ENCODE results near the gene FABP6.
"Not testable (repeated sequence)": the region's sequence is repeated elsewhere in the genome, so short reads cannot be mapped to it uniquely, and the experiment has no call there.

FABP6 gene

DNA sequence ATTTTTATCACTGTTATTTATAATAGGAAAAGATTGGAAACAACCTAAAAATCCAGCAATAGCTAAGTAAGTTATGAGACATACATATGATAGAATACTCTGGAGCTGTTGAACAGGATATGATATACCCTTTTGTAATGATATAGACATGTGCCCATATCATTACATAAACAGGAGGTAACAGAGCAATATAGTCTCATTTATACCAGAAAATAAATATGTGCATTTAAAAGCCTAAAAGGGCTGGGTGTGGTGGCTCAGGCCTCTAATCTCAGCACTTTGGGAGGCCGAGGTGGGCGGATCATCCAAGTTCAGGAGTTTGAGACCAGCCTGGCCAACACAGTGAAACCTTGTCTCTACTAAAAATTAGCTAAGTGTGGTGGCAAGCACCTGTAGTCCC is 2.3 kb upstream of the FABP6 start:
- no peak for DNase-seq

DNA sequence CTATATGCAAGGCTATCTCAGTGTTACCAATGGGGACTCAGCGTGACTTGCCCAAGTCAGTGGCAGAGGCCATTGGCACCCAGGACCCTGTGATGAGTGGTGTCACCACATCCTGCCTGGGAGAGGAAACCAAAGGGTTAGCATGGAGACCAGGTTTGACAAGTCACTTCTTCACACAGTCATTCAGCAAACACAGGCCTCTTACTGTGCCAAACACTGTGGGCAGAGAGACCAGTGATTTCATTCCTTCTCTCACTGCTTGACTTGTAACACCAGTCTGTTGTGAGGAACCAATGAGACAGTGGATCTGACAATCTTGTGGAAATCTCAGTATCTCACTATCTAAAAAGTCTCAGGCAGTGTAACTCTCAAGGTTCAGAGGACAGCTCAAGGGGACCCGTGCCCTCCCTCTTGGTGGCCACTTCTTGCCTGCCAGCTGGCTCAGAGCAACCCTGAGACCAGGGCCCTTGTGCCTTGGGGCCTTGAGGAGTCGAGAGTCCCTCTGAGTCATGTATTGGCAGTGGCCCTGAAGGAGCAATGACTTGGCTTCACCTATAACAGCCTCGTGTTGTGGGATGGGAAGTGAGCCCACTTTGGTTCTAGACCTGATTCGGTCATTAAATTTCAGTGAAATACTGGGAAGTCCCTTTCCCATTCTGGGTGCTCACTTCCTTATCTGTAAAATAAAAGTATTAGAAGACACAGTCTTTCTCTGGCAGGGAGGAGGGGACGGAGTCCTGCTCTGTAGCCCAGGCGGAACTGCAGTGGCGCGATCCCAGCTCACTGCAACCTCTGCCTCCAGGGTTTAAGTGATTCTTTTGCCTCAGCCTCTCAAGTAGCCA is 1.6 kb downstream of the FABP6 start:
- no peak for DNase-seq

DNA sequence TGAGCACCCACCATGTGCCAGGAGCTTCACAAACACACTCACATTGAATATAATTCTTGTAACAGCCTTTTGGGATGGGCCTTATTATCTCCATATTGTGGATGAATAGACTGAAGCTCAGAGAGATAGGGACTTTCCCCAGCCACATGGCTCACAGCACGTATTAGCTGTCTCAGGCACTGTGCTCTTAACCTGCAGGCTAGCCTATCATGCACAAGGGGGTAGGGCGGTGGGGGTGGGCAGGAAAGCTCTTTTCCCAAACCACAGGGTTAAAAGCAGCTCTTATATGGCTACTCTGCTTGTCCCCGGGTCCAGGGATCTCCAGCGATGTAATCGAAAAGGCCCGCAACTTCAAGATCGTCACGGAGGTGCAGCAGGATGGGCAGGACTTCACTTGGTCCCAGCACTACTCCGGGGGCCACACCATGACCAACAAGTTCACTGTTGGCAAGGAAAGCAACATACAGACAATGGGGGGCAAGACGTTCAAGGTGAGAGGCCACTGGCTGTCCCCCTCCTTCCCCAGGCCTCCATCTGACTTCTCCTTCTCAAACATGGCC is 2.6 kb downstream of the FABP6 start:
- DNase-seq, result no peak

DNA sequence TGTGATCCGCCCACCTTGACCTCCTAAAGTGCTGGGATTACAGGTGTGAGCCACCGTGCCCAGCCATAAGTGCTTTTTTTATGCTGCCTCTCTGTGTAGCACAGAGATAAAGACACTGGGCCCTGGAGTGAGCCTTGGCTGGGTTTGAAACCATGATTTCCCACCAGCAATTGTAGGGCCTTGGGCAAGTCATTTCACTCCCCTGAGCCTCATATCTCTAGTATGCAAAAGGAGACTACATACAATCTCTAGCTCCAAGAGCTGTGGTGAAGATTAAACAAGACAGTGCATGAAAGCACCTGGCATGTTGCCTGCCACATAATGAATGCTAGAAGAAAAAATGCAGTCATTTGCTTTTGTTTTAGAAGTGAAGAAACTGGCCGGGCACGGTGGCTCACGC is 3.9 kb downstream of the FABP6 start:
- no peak for DNase-seq

DNA sequence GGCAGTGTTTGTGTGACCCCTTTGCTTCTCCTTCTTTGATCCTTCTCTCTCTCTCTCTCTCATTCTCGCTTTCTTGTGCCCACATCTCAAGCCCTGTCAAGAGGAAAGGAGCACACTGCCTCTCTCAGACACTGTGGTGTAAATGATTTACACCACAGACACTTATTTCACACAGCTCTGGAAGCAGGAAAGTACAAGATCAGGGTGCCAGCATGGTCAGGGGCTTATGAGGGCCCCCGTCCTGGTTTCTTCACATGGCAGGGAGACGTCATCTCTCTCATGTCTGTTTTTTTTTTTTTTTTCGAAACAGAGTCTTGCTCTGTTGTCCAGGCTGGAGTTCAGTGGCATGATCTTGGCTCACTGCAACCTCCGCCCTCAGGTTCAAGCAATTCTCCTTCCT is 6.4 kb downstream of the FABP6 start:
- no peak for DNase-seq

DNA sequence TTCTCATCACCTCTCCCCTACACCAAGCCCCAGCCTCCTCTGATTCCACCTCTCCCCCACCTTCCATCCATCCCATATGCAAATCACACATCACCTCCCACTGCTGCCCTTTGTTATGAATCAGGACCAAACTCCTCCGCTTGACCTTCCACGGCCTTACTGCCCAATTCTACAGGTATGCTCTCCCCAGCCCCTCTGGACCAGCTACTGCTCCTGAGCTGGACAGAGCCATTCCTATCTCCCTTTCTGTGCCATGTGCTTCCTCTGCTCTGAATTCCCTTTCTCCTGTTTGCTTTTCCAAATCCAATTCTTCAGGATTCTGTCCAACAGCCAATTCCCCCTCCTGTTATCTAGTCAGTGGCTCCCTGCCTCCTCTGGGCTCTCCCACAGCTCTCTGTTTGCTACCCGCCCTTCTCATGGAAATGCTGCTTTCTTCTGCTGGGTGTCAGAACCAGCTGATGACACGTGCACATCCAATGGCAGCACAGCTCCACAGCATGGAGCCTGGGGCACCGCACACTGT is 8.3 kb downstream of the FABP6 start:
- no peak for DNase-seq

DNA sequence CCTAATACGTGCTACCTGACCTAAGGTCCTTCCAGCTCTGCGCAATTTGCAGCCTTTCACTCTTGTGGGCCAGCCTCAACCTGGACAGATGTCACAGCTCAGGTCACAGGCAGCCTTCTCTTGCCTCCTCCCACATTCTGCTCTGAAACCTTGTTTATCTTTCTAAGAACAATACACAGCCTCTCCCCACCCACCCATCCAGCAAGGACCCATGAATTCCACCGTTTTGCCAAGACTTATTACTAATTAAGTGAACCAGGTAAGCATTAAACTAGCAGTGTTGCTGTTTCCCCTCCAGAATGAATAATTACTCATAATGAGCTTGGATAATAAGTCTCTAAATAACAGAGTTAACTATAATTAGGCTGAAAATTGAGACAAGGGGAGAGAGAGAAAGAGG is 11.0 kb downstream of the FABP6 start:
- DNase-seq, result no peak

DNA sequence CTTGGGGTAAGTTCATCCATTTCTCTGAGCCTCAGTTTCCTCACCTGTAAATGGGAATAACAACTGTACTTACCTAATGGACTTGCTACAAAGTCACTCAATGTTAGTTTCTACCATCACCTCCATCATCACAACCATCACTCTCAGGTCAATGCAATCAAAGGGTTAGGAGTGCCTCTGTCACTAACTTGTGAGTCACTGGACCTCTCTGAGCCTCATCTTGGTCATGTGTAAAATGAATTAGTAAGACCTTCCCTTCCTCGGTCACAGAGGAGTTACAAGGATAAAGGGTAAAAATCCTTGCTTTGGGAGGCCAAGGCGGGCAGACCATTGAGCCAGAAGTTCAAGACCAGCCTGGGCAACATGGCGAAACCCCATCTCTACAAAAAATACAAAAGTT is 12.8 kb downstream of the FABP6 start:
- no peak for DNase-seq

DNA sequence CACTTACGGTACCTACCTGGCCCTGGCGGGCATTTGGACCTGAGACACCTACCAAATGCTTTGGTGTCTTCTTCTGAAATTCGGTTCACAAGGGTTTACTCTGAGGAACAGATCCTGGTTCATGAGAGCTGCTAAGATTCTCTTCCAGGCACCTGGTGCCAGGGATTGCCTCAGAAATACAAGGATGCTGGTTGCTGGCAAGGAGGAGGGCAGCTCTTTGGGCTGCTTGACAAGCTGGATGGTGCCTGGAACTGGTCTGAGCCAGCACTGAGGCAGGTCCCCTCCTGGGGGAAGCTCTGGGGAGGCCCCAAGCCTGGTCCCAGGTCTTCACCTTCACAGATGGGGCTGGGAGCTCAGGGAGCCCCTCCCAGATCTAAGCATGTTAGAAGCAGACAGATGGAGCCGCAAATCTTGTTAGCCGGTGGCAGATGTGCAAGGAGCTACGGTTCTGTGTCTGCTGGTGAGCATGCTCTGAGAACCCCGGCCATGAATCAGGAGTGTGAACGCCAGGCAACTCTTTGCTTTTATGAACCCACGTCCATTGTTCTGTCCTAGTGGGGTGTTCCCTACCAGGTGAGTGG is 16.3 kb downstream of the FABP6 start:
- DNase-seq, result peak; percentile 45

DNA sequence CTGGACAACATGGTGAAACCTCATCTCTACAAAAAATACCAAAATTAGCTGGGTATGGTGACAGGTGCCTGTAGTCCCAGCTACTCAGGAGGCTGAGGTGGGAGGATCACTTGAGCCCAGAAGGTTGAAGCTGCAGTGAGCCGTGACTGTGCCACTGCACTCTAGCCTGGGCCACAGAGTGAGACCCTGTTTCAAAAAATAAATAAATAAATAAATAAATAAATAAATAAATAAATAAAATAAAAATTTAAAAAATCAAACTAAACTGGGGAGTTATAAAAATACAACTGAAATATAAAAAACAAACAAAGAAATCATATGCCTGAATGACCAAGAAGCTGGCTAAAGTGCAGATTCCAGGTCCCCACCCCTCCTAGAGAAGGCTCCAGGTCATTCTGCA is 20.3 kb downstream of the FABP6 start:
- not testable (repeated sequence) for DNase-seq

DNA sequence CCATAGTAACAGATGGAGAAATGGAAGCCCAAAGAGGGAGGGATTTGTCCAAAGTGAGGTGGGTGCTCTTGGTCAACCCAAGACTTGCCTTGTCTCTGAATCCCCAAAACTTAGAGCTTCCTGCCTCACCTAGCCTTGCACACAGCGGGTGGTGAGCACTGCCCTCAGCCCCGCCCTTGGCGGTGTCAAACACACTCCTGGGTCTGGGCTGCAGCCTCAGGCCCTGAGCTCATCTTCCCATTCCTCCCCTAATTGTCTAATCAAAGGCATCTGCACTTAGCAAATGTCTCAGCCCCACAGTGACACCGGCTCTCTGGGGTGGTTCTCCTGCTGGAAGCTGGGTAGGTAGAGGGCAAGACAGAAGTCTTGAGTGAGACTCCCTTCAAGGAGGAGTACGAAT is 20.9 kb downstream of the FABP6 start:
- DNase-seq, result no peak

DNA sequence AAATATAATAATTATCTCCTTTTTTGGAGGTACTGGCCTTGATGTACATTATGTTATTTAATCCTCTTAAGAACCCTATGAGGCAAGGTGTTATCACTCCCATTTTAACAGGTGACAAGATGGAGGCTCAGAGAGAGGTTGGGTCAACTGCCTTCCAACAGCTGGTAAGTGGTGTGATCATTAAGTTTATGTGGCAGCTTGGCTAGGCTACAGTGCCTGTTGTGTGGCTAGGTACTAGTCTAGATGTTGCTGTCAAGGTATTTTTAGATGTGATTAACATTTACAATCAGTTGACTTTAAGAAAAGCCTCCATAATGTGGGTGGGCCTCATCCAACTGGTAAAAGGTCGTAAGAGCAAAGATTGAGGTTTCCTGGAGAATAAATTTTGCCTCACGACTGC is 21.5 kb downstream of the FABP6 start:
- DNase-seq, result no peak

DNA sequence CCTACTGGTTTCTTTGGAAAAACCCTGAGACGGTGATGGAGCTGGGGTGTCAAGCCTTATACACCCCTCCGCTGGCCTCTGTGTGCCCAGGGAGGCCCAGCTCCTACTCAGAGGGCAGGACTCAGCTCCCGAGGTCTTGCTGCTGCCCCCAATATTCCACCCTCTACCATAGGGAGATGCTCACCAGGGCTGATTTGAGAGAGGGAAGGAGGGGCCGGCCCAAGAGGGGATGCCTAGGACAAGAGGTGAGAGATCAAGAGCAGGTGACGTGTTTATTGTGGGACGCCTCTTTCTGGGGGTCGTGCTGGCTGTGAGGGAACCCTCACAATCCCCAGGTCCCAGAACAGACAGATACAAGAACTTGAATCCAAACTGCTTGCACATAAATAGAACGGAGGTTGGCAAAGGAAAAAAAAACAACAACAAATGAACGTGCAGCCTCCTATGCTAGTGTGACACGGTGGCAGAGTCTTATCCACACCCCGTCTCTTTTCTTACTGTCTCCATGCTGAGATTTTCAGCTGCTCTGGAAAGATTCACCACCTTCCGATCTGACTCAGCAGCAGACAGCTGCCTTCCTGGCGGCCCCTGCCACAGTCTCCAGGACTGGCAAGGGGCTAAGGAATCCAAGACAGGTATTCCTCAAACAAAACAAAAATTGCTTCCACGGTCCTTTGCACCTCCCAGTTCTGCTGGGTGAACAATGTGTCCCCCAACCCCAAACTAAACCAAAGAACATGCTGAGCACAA is 22.3 kb downstream of the FABP6 start:
- no peak for DNase-seq

DNA sequence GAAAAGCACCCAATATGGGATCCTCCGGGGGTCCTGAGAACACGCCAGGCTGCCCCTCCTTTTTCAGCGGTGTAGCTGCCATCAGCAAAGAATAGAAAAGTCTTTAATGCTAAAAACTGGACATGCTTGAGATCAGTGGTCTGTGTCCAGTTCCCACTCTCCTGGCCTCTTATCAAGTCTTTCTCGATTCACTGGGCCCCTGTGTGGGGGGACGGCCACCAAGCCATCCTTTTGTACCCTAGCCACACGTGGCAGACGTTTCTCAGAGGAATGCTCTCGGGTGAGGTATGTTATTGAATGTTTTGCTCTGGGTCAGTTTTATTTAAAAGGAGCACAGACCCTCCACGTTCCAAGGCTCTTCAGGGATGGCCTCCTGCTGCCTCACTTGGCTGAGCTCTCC is 23.6 kb downstream of the FABP6 start:
- DNase-seq, result no peak

DNA sequence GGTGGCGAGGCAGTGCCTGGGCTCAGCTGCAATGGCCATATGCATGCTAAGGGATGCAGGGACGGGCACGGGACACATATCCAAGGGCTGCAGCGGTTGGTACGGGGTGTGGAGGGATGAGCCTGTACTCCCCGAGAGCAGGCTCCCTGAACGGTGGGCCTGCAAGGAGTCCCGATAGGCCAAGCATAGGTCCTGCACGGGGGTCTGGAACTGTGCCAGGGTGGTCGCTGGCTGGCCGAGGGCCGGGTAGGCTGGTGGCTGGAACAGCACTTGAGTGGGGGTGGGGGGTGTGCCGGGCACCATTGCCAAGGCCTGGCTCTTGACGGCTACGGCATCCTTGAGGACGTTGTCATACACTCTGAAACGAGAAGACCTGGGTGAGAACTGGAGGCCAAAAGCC is 24.1 kb downstream of the FABP6 start:
- DNase-seq, result no peak

DNA sequence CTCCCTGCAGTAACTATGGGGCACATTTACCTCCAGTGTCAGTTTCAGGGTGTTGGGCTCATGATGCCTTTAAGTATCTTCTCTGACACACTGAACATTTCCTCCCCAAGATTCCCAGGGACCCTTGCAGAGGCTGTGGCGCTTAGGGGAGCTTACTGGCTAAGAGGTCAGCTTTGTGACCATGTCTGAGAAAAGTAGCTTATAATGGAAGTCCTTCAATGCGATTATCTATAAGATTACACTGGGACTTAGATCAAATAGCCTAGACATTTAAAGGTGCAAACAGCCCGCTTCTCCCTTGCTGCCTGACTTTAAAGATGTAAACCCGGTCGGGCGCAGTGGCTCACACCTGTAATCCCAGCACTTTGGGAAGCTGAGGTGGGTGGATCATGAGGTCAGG is 25.4 kb downstream of the FABP6 start:
- DNase-seq, result no peak

DNA sequence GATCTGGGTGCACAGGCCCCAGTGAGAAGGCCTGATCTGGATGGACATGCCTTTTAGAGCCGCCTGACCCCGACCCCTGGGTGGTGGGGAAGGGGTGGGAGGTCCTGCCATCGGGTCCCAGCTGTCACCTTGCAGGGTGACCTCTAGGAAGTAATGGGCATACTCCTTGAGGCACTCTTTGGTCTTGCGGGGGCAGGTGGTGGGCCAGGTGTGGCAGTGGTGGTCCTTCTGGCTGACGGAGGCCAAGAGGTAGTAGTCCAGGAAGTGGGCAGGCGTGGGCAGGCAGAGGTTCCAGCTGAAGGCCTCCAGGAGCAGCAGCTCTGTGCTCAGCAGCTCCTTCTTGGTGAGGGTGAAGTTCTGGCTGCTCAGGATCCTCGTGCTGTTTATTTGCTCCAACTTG is 30.0 kb downstream of the FABP6 start:
- no peak for DNase-seq

DNA sequence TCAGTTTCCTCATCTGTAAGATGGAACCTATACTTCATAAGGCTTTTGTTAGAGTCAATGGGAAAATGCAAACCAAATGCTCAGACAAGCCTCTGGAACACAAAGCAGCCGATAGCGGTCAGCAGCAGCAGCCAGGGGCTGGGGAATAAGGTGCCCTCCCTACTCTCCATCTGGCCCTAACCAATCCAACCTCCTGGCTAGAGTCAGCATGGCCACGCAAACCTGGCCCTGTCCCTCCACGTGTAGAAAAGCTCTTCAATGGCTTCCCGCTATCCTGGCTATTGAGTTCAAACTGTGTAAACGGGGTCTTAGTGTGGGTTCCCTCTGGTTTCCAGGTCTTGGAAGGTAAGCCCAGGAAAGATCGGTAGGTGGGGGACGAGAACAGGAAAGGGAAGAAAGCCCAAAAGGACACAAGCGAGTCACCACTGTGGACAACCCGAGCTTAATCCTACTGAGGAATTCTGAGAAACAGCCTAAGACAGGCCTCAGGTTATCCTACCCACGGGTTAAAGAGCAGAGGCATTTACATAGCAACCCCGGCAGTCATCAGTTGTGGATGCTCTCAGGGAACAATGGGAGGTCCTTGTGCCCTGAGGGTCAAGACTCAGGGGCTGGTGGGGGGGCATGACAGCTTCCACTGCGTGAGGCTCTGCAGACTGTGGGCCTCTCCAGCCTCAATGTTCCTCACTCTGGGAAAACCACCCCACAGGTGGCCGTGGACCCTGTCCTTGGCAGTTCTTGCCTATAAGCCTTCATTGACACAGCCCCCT is 30.9 kb downstream of the FABP6 start:
- no peak for DNase-seq

DNA sequence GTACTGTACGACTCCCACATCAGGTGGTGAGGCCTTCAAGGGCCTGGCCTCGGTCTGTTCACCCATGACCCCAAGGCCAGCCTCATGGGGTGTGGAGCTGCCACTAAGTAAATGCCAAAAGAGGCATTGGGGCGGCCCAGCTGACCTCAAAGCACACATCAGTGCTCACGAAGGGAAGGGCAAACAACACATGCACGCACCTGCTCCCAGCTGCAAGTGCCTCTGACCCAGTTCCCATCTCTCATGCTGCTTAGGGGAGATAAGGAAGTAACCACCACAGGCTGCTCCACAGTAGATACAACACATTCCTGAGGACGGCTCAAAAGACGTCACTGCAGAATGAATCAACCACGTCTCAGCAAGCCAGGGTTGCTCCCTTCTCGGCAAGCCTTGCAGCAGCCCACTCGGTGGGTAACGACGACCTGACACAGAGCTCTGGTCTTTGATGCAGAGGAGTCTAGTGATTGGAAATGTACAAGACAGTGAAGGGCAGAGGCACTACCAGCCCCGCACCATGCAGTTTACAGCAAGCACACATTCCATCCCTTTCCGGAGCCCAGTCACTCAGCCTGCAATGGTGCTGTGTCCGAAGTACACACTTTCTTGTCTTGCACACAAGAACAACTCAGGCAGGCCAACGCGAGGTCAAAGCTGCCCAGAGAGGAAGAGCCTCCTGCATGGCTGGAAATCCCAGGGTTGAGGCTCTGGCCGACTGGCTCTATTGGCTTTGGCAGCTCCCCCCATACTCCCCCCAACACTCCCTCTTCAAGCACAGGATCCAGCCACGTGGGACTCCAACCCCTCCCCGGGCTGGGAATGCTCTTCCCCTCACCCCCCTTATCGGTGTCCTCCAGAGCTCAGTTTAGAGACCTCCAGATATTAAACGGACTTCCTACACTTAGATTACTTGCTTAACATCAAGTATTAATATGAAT is 31.8 kb downstream of the FABP6 start:
- peak; percentile 71 for DNase-seq

DNA sequence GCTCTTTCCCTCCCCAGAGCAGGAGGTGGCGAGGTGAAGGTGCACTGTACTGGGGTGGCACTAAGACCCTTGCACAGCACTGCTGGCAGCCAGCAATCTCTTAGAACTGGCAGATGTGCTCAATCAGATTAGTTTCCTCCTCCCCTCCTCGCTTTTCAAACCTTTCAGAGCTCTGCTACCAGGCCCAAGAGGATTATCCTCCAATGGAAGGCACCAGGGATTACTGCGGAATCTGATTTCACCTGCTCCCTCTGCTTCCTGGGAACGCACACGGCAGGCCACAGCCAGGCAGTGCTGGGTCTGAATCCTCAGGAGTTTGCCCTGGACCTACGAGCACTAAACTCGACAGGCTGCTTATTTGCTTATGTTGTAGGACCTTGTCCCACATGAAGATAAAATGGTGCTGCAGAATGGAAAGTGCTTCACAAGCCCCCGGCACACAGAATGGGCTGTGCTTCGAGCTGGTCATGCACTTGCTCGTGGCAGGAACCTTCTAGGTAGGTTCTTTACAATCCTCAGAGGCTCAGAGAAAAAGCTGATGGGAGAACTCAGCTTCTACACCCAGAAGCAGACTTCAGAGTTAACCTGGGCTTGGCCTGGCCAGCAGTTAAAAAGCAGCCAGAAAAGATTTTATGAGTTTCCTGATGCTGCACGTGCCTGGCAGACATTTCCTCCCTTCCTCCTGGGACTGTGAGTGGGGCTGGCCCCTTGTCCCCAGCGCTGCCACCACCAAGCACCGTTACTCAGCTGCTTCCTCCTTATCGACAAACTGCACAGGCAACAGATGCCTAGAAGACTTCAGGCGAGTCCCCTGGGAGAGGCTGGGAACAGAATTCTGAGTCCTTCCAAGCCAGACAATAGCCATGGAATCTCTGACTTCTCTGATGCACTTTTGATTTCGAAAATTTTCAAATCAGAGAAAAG is 33.1 kb downstream of the FABP6 start:
- DNase-seq, result peak; percentile 69
